Endothelial cell of umbilical vein (primary cell): ENCODE data around the gene CTNND2.

Source experiments
- CTCF ChIP-seq, 2 donors: IDR thresholded peaks; 1 replicate in 1 of 2; 2 replicates in 1 of 2; pipeline ENCODE4 v1.5.1; 2011; ENCODE audit warnings: low read length in 2 of 2, mild to moderate bottlenecking in 2 of 2, moderate library complexity in 2 of 2, control low read depth in 1 of 2, inconsistent platforms in 1 of 2, low read depth in 1 of 2; ENCODE audit not compliant: insufficient read depth in 1 of 2; ENCODE audit errors: extremely low read depth in 1 of 2
- EZH2 ChIP-seq: IDR thresholded peaks from 2 replicates; pipeline ENCODE4 v1.6.1; 2012; ENCODE audit warnings: borderline replicate concordance, low read depth, mild to moderate bottlenecking, moderate library complexity, low read length, inconsistent platforms; ENCODE audit not compliant: severe bottlenecking
- GATA2 ChIP-seq: IDR thresholded peaks from 2 replicates; pipeline ENCODE4 v1.7.0; 2011; ENCODE audit warnings: low read depth, mild to moderate bottlenecking, moderate library complexity, mixed read lengths, low read length; ENCODE audit not compliant: insufficient read length, insufficient read depth
- MAX ChIP-seq: IDR thresholded peaks from 2 replicates; pipeline ENCODE4 v1.6.1; 2011; ENCODE audit not compliant: insufficient read depth, insufficient read length
- MYC ChIP-seq: IDR thresholded peaks from one replicate; pipeline ENCODE4 v1.6.1; 2011; ENCODE audit warnings: mild to moderate bottlenecking, low read depth, low read length
- POLR2A ChIP-seq: IDR thresholded peaks from 2 replicates; pipeline ENCODE4 v1.6.1; 2012; ENCODE audit warnings: low read depth, mild to moderate bottlenecking, control low read depth, low read length
- POLR2AphosphoS5 ChIP-seq: IDR thresholded peaks from 2 replicates; pipeline ENCODE4 v1.6.1; 2012; ENCODE audit warnings: low read depth, mild to moderate bottlenecking, control low read depth, low read length, moderate library complexity; ENCODE audit not compliant: insufficient read depth

- no peak for TF ChIP-seq CTCF (IDR thresholded peaks at IDR 0.05; ENCODE audit: extremely low read depth in 1 of 2, insufficient read depth in 1 of 2, low read depth in 1 of 2, low read length in 2 of 2)
- TF ChIP-seq POLR2AphosphoS5, result no peak
- TF ChIP-seq MYC, result no peak
- no peak for TF ChIP-seq POLR2A
- no peak for TF ChIP-seq MAX
- no peak for TF ChIP-seq EZH2
- no peak for TF ChIP-seq GATA2
Observed at GRCh38 chr5:11760934-11761603, 143.2 kb downstream of the CTNND2 start.
